Suppressor macrophage treated with lipopolysaccharide for 1 hour (primary cell): Measurements from ENCODE around the gene TBC1D10A.

ENCODE experiments used
- DNase-seq, 3 donors: peaks; one replicate each; pipeline ENCODE4 v3.0.0-alpha.2; 2020 to 2022

The TBC1D10A gene

GRCh38 chr22:30285846-30286200 lies 40.9 kb downstream of the TBC1D10A start:
- DNase-seq: no peak

- DNase-seq: no peak
Measured at GRCh38 chr22:30285176-30285845, 41.4 kb downstream of the TBC1D10A start.

- peak; percentile 85 to 91 (median 88) for DNase-seq
Measured at GRCh38 chr22:30284666-30285065, 42.1 kb downstream of the TBC1D10A start.

GRCh38 chr22:30284172-30284571 lies 42.6 kb downstream of the TBC1D10A start:
- DNase-seq: no peak

- no peak for DNase-seq
Measured at GRCh38 chr22:30283342-30283741, 43.4 kb downstream of the TBC1D10A start.

GRCh38 chr22:30282616-30283046 lies 44.1 kb downstream of the TBC1D10A start:
- peak; percentile 74 to 76 (median 75) for DNase-seq

GRCh38 chr22:30280505-30280904 lies 46.2 kb downstream of the TBC1D10A start:
- peak in 2 of 3 donors; percentile 65 to 66 for DNase-seq

GRCh38 chr22:30279932-30280331 lies 46.8 kb downstream of the TBC1D10A start:
- no peak for DNase-seq

GRCh38 chr22:30279046-30279788 lies 47.5 kb downstream of the TBC1D10A start:
- DNase-seq: peak; percentile 96 to 97 (median 97)

GRCh38 chr22:30277547-30278344 lies 49.0 kb downstream of the TBC1D10A start:
- peak; percentile 79 to 85 (median 82) for DNase-seq

GRCh38 chr22:30276039-30276438 lies 50.7 kb downstream of the TBC1D10A start:
- DNase-seq: no peak

GRCh38 chr22:30275625-30276024 lies 51.1 kb downstream of the TBC1D10A start:
- no peak for DNase-seq

GRCh38 chr22:30274437-30274812 lies 52.3 kb downstream of the TBC1D10A start:
- DNase-seq: no peak

- DNase-seq: peak in 2 of 3 donors; percentile 73 to 74
Measured at GRCh38 chr22:30273711-30274436, 52.9 kb downstream of the TBC1D10A start.

- DNase-seq: peak; percentile 67 to 77 (median 73)
Measured at GRCh38 chr22:30272781-30273601, 53.8 kb downstream of the TBC1D10A start.

- DNase-seq: peak; percentile 98 to 99 (median 99)
Measured at GRCh38 chr22:30270832-30271231, 55.9 kb downstream of the TBC1D10A start.

- no peak for DNase-seq
Measured at GRCh38 chr22:30268331-30268730, 58.4 kb downstream of the TBC1D10A start.

- peak; percentile 75 to 88 (median 80) for DNase-seq
Measured at GRCh38 chr22:30267382-30268302, 59.1 kb downstream of the TBC1D10A start.

- peak; percentile 86 to 91 (median 88) for DNase-seq
Measured at GRCh38 chr22:30266445-30267381, 60.0 kb downstream of the TBC1D10A start, which contains the start of gene OSM. Gene OSM, minus strand, starts transcription at chr22:30266851. Its CDS starts 52 bp downstream, at chr22:30266799.
